Effector CD8-positive, alpha-beta T cell (primary cell): ENCODE measurements around the gene EGLN3.

Experiments used
- DNase-seq: peaks from one replicate; lab custom pipeline; 2025; lab: John Stamatoyannopoulos, UW

EGLN3 gene

DNA sequence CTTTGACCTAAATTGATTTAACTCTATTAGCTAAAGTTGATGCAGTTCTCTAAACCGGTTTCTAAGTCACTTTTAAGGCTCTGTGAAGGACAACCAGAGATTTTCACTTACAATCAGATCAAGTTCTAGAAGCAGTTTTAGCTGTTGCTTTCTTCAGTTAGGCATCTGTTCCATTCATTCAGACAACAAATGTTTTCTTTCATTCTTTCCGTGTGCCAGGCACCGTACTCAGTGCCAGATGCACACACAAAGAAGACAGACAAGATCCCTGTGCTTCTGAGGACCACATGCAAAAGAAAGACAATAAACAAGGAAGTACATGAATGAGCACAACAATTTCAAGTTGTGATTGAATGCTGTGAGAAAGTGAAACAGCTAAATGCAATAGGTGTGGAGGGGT is 11.1 kb upstream of the EGLN3 start:
- DNase-seq = no peak

DNA sequence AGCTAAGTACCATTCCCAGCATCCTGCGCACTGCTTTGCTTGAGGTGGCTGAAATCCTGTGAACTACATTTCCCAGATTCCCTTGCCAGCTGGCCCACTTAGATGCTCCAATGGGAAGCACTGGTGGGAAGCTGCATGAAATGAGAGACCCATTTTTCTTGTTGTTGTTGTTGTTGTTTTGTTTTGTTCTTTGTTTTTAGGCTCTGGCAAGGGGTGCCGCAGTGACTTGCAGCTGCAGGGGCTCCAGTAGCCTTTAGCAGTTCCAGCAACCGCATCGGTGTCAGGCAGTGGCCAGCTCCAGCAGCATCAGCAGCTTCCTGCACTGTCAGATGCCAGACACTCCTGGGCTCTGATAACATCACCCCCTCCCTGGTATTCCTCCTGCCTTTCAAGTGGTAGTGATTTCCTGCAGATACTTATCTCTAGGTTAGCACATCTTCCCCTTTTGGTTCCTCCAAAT is 8.8 kb upstream of the EGLN3 start:
- DNase-seq = no peak

DNA sequence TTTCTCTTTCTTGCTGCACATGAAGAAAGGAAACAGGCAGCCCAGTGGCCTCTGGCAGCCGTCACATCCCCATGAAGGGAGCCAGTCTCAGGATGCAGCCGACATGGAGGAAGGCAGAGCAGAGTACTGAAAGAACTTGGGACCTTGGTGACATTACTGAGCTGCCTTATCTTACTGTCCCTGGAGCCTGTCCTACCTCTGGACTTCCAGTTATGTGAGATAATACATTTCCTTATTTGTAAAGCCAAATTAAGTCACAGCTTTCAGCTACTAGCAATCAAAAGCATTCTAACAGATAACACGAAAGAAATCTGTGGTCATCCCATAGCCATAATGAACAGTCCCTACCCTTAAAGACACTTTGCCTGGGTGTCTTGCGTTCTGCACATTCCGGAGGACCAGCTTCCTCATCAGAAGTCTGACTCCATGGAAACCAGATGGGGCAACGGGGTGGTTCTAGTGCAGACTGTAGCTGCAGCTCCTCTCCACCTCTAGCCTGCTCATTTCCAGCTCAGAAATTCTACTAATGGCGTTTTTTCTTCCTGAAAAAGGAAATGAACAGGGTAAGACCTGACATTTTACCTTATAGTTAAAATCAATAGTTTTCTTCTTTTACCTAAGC is 7.8 kb upstream of the EGLN3 start:
- no peak for DNase-seq

- no peak for DNase-seq
Measured at GRCh38 chr14:33957993-33958392, 7.1 kb upstream of the EGLN3 start.

- no peak for DNase-seq
Measured at GRCh38 chr14:33957299-33957698, 6.4 kb upstream of the EGLN3 start.

- DNase-seq = no peak
Measured at GRCh38 chr14:33956640-33957039, 5.8 kb upstream of the EGLN3 start.

DNA sequence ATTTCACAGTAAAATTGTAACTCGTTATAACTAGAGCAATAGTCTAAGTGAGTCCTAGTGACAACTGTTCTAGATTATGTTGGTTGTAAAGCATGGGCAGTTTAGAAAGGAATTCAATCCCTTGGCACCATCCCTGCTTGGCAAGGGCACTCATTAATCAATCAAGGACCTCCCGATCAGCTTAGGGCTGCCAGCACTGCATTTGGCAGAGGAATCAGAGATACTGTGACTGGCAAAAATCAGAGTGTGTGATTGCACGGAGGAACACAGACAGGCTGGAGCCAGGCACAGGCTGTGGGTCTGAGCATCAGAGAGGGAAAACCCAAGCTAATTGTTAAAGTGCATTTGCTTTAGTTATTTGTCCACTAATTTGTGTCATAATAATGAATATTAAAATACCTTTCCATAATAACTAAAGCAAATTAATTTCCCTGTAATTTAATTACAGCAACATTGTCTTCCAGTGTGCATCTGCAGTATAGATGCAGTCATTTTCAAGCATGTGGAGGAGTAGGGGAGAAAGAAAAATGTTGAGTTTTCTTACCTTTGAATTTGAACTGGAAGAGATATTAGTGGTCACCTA is 3.2 kb upstream of the EGLN3 start:
- DNase-seq = no peak

- no peak for DNase-seq
Measured at GRCh38 chr14:33952541-33952940, 1.7 kb upstream of the EGLN3 start.

DNA sequence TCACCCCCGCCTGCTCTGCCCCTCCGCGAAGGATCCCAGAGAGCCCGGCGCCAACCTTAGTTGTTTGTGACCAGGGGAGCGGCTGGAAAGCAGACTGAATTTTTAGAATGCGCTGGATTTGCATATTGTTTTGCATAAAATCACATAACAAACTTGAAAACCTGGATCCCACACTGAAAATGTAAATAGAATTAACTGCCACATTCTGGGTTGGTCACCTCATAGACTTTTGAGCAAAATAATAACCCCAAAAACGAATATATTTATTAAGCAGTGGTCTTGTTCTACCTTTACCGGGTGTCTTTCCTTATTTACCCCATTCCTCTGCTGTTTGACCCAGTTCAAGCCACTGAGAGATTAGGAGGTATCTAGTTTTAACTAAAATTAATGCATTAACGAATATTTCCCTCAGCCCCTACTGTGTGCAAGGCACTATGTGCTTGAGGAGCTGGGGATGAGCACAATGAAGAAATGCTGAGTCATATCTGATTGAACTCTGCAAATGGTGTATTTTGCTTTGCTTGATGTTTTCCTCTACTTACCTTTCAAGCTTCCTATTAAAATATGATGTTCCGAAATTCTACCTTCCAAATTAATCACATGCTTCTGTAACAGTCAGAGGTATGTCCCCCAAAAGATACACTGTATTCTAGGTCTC is 438 bp upstream of the EGLN3 start:
- DNase-seq = no peak

DNA sequence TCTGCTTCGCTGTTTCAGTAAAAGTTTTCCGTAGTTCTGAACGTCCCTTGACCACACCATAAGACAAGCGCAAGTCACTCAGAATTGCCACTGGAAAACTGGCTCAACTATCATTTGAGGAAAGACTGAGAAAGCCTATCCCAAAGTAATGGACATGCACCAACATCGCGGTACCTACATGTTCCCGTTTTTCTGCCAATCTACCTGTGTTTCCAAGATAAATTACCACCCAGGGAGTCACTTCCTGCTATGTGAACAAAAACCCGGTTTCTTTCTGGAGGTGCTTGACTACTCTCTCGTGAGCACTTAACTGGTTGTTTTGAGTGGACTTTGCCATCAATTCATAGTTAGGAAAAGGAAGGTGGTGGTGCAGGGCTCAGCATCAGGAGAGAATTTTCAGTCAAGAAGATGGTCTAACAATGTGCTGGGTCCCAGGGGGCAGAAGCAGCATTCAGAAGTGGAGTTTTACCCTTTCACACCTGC is 1.4 kb downstream of the EGLN3 start:
- DNase-seq = no peak

DNA sequence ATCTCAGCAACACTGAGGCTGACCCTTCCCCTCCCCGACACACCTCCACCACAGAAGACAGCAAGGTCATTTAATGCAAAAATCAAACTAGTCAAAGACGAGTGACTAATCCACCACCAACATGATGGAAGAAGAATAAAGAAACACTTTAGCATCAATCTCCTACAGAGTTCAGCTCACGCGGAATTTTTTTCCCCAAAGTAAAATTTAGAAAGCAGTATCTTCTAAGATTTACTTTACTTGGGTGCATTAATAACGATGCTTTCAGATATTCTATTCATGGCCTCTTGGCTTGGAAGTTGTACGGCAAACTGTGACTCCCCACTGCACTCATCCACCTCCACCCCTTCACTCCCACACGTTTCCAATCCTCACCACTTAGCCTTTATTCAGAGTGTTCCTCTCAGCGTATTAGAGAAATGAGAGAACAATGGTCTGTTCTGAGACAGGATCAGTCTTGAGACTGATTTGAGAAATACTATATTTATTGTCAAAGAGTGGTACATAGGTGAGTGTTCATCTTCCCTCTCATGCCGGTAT is 1.9 kb downstream of the EGLN3 start:
- no peak for DNase-seq

DNA sequence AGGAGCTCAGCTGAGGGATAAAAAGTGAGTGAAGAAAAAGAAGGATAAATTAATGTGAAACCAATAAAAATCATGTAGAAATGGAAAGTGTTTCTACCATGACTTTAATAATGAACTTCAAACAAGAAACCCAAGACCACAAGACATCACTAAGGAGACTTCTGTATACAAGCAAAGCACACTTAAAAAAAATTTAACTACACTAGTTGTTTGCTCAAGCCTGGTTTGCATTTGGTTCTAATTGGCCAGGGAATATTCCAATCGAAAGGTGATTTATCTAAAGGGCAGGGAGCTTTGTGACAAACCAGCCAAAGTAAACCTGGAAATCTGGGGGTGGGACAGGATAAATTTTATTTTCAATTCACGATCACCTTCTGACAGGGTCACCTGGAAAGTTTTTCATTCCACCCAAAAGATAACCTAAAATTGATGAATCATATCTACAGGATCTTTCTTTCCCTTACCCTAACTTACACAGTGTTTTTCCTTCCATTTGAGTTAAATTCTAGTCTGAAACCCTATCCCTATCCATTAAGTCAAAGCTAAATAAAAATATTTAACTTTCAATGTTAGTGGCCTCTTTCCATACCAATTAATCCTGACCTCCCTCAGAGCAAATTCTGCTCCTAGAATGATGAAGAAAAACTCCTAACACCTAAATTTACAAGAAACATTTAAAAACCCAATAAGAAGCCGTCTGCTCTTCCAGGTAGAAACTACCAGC is 2.6 kb downstream of the EGLN3 start:
- no peak for DNase-seq

GRCh38 chr14:33946679-33947476 is 4.0 kb downstream of the EGLN3 start:
- DNase-seq = no peak

DNA sequence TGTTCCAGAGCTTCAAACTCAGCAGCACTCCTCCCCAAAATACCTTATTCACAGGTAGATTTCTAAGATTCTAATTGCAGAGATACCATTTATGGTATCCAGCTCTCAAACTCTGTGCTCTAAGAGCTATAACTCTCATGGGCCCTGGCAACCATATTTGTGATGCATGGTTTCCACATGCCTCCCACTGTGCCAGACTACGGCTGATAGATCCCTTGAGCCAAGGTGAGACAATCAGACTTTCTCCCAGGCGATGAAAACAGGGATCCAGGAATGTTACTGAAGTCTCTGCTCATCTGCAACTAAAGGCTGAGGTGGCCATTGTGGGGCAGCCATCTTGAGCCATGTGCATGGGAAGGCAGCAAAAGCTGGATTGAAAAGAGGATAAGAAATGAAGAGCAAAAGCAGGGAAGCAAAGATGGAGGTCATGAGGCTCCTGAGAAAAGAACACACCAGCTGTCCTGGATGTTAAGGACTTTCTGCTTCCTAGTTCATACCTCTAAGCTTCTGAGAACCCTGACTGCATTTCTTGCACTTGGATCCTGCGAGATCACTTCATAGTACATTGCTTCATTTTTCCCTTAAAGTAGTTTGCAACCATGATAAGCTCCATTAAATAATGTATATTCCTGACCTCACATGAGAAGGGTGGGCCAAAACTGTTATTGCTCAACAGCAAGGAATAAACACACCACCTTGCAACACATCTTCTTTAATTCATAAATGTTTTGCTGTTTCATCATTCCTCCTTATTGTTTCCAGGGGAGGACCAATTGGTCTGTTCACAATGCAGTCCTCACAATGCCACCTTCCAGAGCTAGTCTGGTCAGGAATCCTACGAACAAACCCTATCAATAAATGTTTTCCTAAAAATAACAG is 5.4 kb downstream of the EGLN3 start:
- DNase-seq = no peak

DNA sequence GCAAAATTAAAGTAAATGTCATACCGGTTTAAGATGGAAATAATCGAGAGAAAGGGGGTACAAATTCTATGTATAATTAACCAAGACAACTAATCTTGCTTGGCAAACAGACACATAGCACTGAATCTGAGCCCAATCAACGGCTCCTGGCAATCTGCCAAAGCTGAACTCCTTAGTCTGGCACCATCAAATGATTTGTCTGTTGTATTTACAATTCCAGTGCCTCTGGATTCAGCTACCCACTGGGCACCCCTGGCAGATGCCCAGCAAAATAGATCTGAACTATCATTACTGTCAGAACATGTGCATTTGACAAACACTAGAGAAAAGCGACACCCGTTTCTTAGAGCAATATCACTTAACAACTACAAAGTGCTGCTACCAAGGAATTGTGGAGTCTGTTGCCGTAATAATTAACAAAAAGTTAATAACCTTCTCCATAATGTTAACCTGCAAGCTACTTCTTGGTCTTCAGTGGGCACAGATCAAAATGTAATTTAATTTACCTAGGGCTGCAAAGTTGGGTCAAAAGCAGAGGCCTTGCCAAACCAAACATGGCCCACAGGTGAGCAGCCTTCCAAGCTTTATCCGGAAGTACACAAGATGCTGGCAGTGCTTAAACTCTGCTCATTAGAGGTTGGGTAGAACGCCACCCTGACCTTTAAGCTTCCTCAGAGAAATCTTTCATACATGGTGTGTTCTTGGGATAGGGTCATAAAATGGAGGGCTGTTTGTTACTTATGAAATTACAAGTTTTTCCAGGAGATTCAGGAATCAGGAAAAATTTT is 7.6 kb downstream of the EGLN3 start:
- no peak for DNase-seq

- no peak for DNase-seq
Measured at GRCh38 chr14:33941718-33942117, 9.2 kb downstream of the EGLN3 start.

DNA sequence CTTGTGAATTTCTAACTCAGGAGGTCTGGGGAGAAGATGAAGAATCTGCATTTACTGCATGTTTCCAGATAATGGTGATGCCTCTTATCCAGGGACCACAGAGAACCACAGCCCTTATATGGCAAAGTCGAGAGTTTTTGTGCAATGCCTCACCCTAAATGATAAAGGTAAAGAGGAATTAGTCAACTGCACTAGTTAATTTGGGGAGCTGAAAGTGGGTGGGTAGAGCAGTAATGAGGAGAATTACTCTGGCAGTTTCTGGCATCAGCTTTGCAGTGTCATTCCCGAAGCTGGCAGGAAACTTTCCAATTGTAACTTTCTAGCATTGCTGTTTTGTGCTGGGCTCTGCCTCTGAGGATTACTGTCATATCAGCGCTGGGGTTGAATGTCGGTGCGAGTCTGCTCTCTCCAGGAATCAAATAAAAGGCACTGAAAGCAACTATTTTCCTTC is 10.3 kb downstream of the EGLN3 start:
- DNase-seq = no peak

DNA sequence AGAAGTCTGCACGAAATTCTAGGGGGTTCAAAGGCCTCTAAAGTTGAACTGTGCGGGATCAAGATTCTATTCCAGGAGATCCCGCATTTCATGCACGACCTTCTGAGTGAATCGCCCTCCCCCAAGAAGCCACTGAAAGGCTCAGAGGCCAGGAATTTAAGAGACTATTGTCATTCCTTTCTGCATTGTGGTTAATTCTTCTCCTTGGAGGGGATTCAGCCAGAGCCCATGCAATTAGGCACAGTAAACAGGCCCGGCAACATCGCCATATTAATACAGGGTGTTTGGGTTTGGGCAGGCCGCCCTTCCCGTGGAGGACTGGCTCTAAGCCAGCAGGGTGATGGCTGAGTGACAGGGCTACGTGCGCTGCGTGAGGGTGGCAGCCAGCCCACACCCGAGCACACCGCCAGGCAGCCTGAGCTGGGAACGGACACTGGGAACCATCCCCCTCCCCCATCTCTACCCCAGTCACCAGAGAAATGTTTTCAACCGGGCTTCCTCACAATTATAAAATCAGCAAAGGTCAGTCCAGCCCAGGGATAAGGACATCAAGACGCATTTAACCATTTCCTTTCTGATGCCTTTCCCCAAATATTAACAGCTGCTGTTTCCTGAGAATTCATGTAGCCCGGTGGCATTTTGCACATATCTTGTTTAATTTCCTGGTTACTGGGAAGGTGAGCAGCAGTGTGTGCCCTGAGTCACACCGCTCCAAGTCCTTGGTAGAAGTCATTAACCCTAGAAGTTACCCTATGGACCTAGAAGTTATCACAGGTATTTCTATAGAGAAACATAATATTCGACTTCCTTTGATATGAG is 12.5 kb downstream of the EGLN3 start:
- no peak for DNase-seq

- DNase-seq = no peak
Measured at GRCh38 chr14:33936391-33936790, 14.5 kb downstream of the EGLN3 start.
